Stimulated activated CD4-positive, alpha-beta T cell treated with anti-CD3 and anti-CD28 coated beads, Interleukin-4, amount 100 ng/mL, for 48 hours (primary cell): ENCODE data around the gene QKI.
"Not testable (repeated sequence)": the region's sequence is repeated elsewhere in the genome, so short reads cannot be mapped to it uniquely, and the experiment has no call there.

Experiments
- DNase-seq, 2 donors: peaks; one replicate each; pipeline ENCODE4 v3.0.0-alpha.2; 2020; ENCODE audit warnings: low read depth in 2 of 2

The QKI gene

GRCh38 chr6:163414946-163415619 lies 565 bp downstream of the QKI start:
- DNase-seq = peak in 1 of 2 donors; percentile 11

- DNase-seq = peak; percentile 19 to 21
Measured at GRCh38 chr6:163415620-163416556, 1.4 kb downstream of the QKI start.

GRCh38 chr6:163416557-163417253 lies 2.2 kb downstream of the QKI start:
- peak in 1 of 2 donors; percentile 10 for DNase-seq

- no peak for DNase-seq
Measured at GRCh38 chr6:163417595-163417994, 3.1 kb downstream of the QKI start.

GRCh38 chr6:163418311-163419029 lies 4.0 kb downstream of the QKI start:
- DNase-seq = no peak

GRCh38 chr6:163419413-163420288 lies 5.1 kb downstream of the QKI start:
- DNase-seq = no peak

GRCh38 chr6:163420289-163420614 lies 5.7 kb downstream of the QKI start:
- no peak for DNase-seq

GRCh38 chr6:163422550-163422949 lies 8.0 kb downstream of the QKI start:
- DNase-seq = no peak

- DNase-seq = no peak
Measured at GRCh38 chr6:163423696-163424095, 9.2 kb downstream of the QKI start.

- no peak for DNase-seq
Measured at GRCh38 chr6:163427498-163428254, 13.2 kb downstream of the QKI start.

GRCh38 chr6:163428373-163428772 lies 13.9 kb downstream of the QKI start:
- no peak for DNase-seq

GRCh38 chr6:163429858-163430448 lies 15.4 kb downstream of the QKI start:
- no peak for DNase-seq

- DNase-seq = no peak
Measured at GRCh38 chr6:163432300-163432699, 17.8 kb downstream of the QKI start.

- not testable (repeated sequence) for DNase-seq
Measured at GRCh38 chr6:163433486-163433885, 19.0 kb downstream of the QKI start.

GRCh38 chr6:163435023-163435422 lies 20.5 kb downstream of the QKI start:
- no peak for DNase-seq

- no peak for DNase-seq
Measured at GRCh38 chr6:163436843-163437242, 22.3 kb downstream of the QKI start.

GRCh38 chr6:163437466-163437865 lies 22.9 kb downstream of the QKI start:
- DNase-seq = no peak

- DNase-seq = no peak
Measured at GRCh38 chr6:163438298-163438939, 23.9 kb downstream of the QKI start.

GRCh38 chr6:163438940-163439335 lies 24.4 kb downstream of the QKI start:
- no peak for DNase-seq
